OCI-LY7 (cell line): ENCODE measurements around the gene APBB2. TPM values are rescaled to one million over a fixed set of nuclear protein-coding genes. Genes with fewer than 3 reads are reported as not detected.
"Not testable (repeated sequence)": the region's sequence is repeated elsewhere in the genome, so short reads cannot be mapped to it uniquely, and the experiment has no call there.

Experiments
- BruUV-seq: library from RNA; stranded (reverse); fragments of 400-500 nt; replicated peaks from 2 replicates; lab custom pipeline; 2021; lab: Mats Ljungman, UMichigan
- CTCF ChIA-PET: fragments of 300-600 bp; sonication (Branson Sonifier 250); formaldehyde crosslinking; loops from one replicate; lab custom pipeline; 2022; ENCODE audit warnings: antibody characterized with exemption; ENCODE audit not compliant: unreplicated experiment; lab: Charles Lee
- POLR2A ChIA-PET: fragments of 300-600 bp; sonication (Branson Sonifier 250); formaldehyde crosslinking; loops from one replicate; lab custom pipeline; 2022; ENCODE audit warnings: antibody characterized with exemption; lab: Charles Lee
- DNase-seq: peaks from one replicate; pipeline ENCODE4 v3.0.0-alpha.2; 2015; ENCODE audit warnings: low spot score
- H2AFZ ChIP-seq: fragments of 200-600 bp; sonication (generic), shearing (Covaris generic); 2 replicates; pipeline ENCODE4 v1.6.1; 2014; ENCODE audit warnings: mild to moderate bottlenecking, antibody characterized with exemption, low read length, moderate library complexity
- H3K27ac ChIP-seq: fragments of 200-600 bp; sonication (generic); 2 replicates; pipeline ENCODE4 v1.5.1; 2014; ENCODE audit warnings: mixed run types, low read depth, mild to moderate bottlenecking, moderate library complexity, low read length, inconsistent platforms; ENCODE audit not compliant: poor library complexity, severe bottlenecking
- H3K36me3 ChIP-seq: fragments of 200-600 bp; sonication (generic); 2 replicates; pipeline ENCODE4 v1.6.1; 2014; ENCODE audit warnings: mild to moderate bottlenecking, antibody characterized with exemption, low read length, moderate library complexity, mixed read lengths; ENCODE audit not compliant: insufficient read depth
- H3K4me1 ChIP-seq: fragments of 200-600 bp; sonication (generic); 2 replicates; pipeline ENCODE4 v1.5.1; 2014; ENCODE audit warnings: mild to moderate bottlenecking, low read length; ENCODE audit not compliant: insufficient read depth, poor library complexity, severe bottlenecking
- H3K4me2 ChIP-seq: fragments of 200-600 bp; sonication (generic); 2 replicates; pipeline ENCODE4 v1.6.1; 2014; ENCODE audit warnings: mild to moderate bottlenecking, low read length
- H3K4me3 ChIP-seq: fragments of 200-600 bp; sonication (generic); 2 replicates; pipeline ENCODE4 v1.5.1; 2014; ENCODE audit warnings: mild to moderate bottlenecking, low read depth, low read length; ENCODE audit not compliant: poor library complexity, severe bottlenecking
- H3K79me2 ChIP-seq: fragments of 200-600 bp; sonication (generic); 2 replicates; pipeline ENCODE4 v1.6.1; 2016; ENCODE audit warnings: low read depth, mild to moderate bottlenecking, low read length, moderate library complexity, mixed read lengths; ENCODE audit not compliant: insufficient read depth
- H3K9me2 ChIP-seq: fragments of 200-600 bp; sonication (generic); 2 replicates; pipeline ENCODE4 v1.6.1; 2016; ENCODE audit warnings: mild to moderate bottlenecking, low read length, mixed read lengths; ENCODE audit not compliant: insufficient read depth
- H3K9me3 ChIP-seq: fragments of 200-600 bp; sonication (generic); 2 replicates; pipeline ENCODE4 v1.6.1; 2014; ENCODE audit warnings: mild to moderate bottlenecking, mixed run types, low read length, mixed read lengths
- H4K20me1 ChIP-seq: fragments of 200-600 bp; sonication (generic); 2 replicates; pipeline ENCODE4 v1.6.1; 2014; ENCODE audit warnings: mild to moderate bottlenecking, antibody characterized with exemption, low read length, moderate library complexity, mixed read lengths; ENCODE audit not compliant: insufficient read depth
- CTCF ChIP-seq: fragments of 200-600 bp; sonication (generic); conservative IDR thresholded peaks from 2 replicates; pipeline ENCODE4 v1.5.1; 2014; ENCODE audit warnings: mild to moderate bottlenecking, antibody characterized with exemption, low read length, moderate library complexity, mixed read lengths
- EZH2phosphoT487 ChIP-seq: fragments of 200-600 bp; sonication (generic); IDR thresholded peaks from 2 replicates; pipeline ENCODE4 v1.6.1; 2018; ENCODE audit warnings: low read depth, borderline replicate concordance, mild to moderate bottlenecking, mixed run types, antibody characterized with exemption, low read length, moderate library complexity, mixed read lengths
- intact Hi-C: fragments of 100-400 bp; cut with micrococcal nuclease; formaldehyde crosslinking; loops from one replicate; pipeline ENCODE4 v1.10.0; 2022; ENCODE audit not compliant: unreplicated experiment
- total RNA-seq, 2 experiments: library from RNA; depleted of rRNA in 1 of 2; stranded (reverse); fragments of >200 nt in 1 of 2; shearing (Covaris generic) in 1 of 2; gene quantifications; 2 replicates each; pipeline ENCODE4 v1.2.3, GENCODE V29; 2014 to 2022

Gene APBB2
- total RNA-seq, 2 experiments from 2014 or later: 66.4 to 88.5 TPM

DNA sequence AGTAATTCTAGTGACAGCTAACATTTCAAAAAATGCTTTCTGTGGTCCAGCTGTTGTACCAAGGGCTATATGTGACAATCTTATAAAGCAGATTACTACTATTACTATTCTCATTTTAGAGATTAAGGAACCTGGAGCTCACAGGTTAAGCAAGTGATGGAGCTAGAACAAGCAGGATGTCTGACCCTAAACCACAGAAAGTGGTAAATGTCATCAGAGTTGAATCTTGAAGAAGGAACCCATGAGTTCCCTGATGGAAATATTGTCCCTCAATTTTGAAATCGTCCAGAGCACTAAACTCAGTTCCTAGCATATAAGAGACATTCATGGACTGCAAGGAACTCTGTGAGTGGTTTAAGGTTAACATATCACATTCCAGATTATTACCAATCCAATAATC is 214.0 kb downstream of the APBB2 start:
- Histone ChIP-seq H3K27ac (no peak overlapping the region), H3K9me3 (peaks cover 22% of the 10 kb centered on the region; the same call in 1 of the 2 replicates), H3K4me1 (peaks cover 34% of the 10 kb centered on the region), H3K9me2 (no peaks in the 10 kb centered on the region), H2AFZ (no peak overlapping the region), H3K36me3 (peaks cover 28% of the 10 kb centered on the region), H3K4me2 (no peak overlapping the region), H3K4me3 (no peak overlapping the region), H4K20me1 (no peaks in the 10 kb centered on the region), H3K79me2 (peaks cover 1% of the 10 kb centered on the region; the same call in 1 of the 2 replicates)
- no peak for TF ChIP-seq EZH2phosphoT487
- TF ChIP-seq CTCF: no peak
- CTCF ChIA-PET: no interaction called here
- intact Hi-C loops: no loop called here
- BruUV-seq: no TSS peak
- DNase-seq: no peak
- POLR2A ChIA-PET: interaction anchor here (0.6 to 2.9 kb wide), 4 partner anchors 12 to 266 kb away, joined by 3 to 14 read pairs (median 4); no protein-coding TSS in a partner anchor

- Histone ChIP-seq H3K4me1 (peaks cover 49% of the 10 kb centered on the region), H3K27ac (no peak overlapping the region), H3K9me2 (no peaks in the 10 kb centered on the region), H3K4me2 (peak overlapping the region; percentile 43), H4K20me1 (no peaks in the 10 kb centered on the region), H3K36me3 (peaks cover 28% of the 10 kb centered on the region), H2AFZ (0 out of 2 replicates have a peak overlapping the region, but pooled peaks have one; percentile 36), H3K79me2 (peaks cover 7% of the 10 kb centered on the region; the same call in 1 of the 2 replicates), H3K9me3 (peaks cover 22% of the 10 kb centered on the region; the same call in 1 of the 2 replicates), H3K4me3 (peak overlapping the region; percentile 2)
- POLR2A ChIA-PET: interaction anchor here (0.5 to 10.8 kb wide), 11 partner anchors 10 to 1844 kb away, joined by 3 to 127 read pairs (median 3); no protein-coding TSS in a partner anchor
- DNase-seq: peak; percentile 33
- CTCF ChIA-PET: no interaction called here
- no TSS peak for BruUV-seq
- intact Hi-C loops: loop anchor here (10.0 kb wide), 3 partner anchors 424 to 1834 kb away; no protein-coding TSS in a partner anchor
- TF ChIP-seq EZH2phosphoT487: no peak
- no peak for TF ChIP-seq CTCF
These were observed 215.5 kb downstream of the APBB2 start for GRCh38 chr4:40998675-40999358.

- Histone ChIP-seq H3K9me3 (peaks cover 22% of the 10 kb centered on the region; the same call in 1 of the 2 replicates), H3K4me2 (no peak overlapping the region), H3K36me3 (peaks cover 28% of the 10 kb centered on the region), H3K79me2 (peaks cover 7% of the 10 kb centered on the region; the same call in 1 of the 2 replicates), H4K20me1 (no peaks in the 10 kb centered on the region), H3K4me3 (no peak overlapping the region), H2AFZ (no peak overlapping the region), H3K27ac (no peak overlapping the region), H3K4me1 (peaks cover 77% of the 10 kb centered on the region), H3K9me2 (no peaks in the 10 kb centered on the region)
- BruUV-seq: no TSS peak
- DNase-seq: peak; percentile 20
- ChIA-PET POLR2A (interaction anchor here (0.7 to 10.8 kb wide), 2 partner anchors 14 to 143 kb away, joined by 3 to 127 read pairs; no protein-coding TSS in a partner anchor), CTCF (no interaction called here)
- TF ChIP-seq EZH2phosphoT487: no peak
- no peak for TF ChIP-seq CTCF
- intact Hi-C loops: loop anchor here (10.0 kb wide), 3 partner anchors 421 to 1831 kb away; no protein-coding TSS in a partner anchor
These were observed 218.5 kb downstream of the APBB2 start for GRCh38 chr4:40995850-40996249.

DNA sequence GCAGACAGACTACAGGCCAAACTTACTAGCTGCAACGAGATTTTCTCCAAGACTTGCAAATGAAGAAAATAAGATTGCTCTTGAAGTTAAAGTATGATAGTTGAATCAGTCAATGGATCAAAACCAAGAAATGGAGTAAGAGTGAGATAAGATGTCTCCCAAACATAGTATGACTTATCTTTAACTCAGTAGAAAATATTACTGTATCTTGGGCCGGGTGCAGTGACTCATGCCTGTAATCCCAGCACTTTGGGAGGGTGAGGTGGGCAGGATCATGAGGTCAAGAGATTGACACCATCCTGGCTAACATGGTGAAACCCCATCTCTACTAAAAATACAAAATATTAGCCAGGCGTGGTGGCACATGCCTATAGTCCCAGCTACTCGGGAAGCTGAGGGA is 220.0 kb downstream of the APBB2 start:
- CTCF ChIA-PET: interaction anchor here (1.1 kb wide), 1 partner anchor 15 kb away, joined by 3 read pairs; no protein-coding TSS in a partner anchor
- POLR2A ChIA-PET: interaction anchor here (0.6 to 10.8 kb wide), 5 partner anchors 8 to 193 kb away, joined by 3 to 127 read pairs (median 3); no protein-coding TSS in a partner anchor
- peak overlapping the region; percentile 2; the same call in 1 of the 2 replicates for H3K4me2 ChIP-seq

More for the DNA sequence above, 220.0 kb downstream of the APBB2 start:
- not testable (repeated sequence) for H3K9me2 ChIP-seq, BruUV-seq, H3K79me2 ChIP-seq, H4K20me1 ChIP-seq, H3K4me3 ChIP-seq, DNase-seq, H2AFZ ChIP-seq
- Histone ChIP-seq H3K36me3 (peaks cover 28% of the 10 kb centered on the region), H3K4me1 (peaks cover 87% of the 10 kb centered on the region), H3K9me3 (peaks cover 22% of the 10 kb centered on the region; the same call in 1 of the 2 replicates), H3K27ac (peak overlapping the region; percentile 100)
- intact Hi-C loops: loop anchor here (5.0 to 10.0 kb wide), 7 partner anchors 337 to 1962 kb away; partner anchors contain the start of genes RHOH and TMEM156
